Subcutaneous adipose tissue (tissue), 4 donors: ENCODE results near the gene PRIM2. TPM values are rescaled to one million over a fixed set of nuclear protein-coding genes. Genes with fewer than 3 reads are reported as not detected.

Source experiments
- CTCF ChIP-seq: fragments of 450-650 bp; IDR thresholded peaks from one replicate; pipeline ENCODE4 v1.5.1; 2016; ENCODE audit warnings: low read depth, mild to moderate bottlenecking, control low read depth, antibody characterized with exemption, moderate library complexity
- total RNA-seq, 4 donors: library from RNA; depleted of rRNA; stranded (reverse); fragments of >200 nt; gene quantifications; one replicate each; pipeline ENCODE4 v1.1.0, GENCODE V29; 2016

Gene PRIM2
- total RNA-seq, 4 donors from 2014 or later, result 5.7 to 11.0 (median 10.5) TPM

- no peak for TF ChIP-seq CTCF
Observed at GRCh38 chr6:57329933-57330332, 12.5 kb downstream of the PRIM2 start.

- TF ChIP-seq CTCF, result no peak
Observed at GRCh38 chr6:57342148-57342669, 24.8 kb downstream of the PRIM2 start.

- no peak for TF ChIP-seq CTCF
Observed at GRCh38 chr6:57421503-57421902, 104.1 kb downstream of the PRIM2 start.

- TF ChIP-seq CTCF, result no peak
Observed at GRCh38 chr6:57423468-57423867, 106.0 kb downstream of the PRIM2 start.

- no peak for TF ChIP-seq CTCF
Observed at GRCh38 chr6:57432157-57432556, 114.7 kb downstream of the PRIM2 start.

- TF ChIP-seq CTCF, result no peak
Observed at GRCh38 chr6:57432919-57433684, 115.7 kb downstream of the PRIM2 start.

GRCh38 chr6:57434944-57435343, 117.5 kb downstream of the PRIM2 start:
- TF ChIP-seq CTCF, result no peak
